Astrocyte (in vitro differentiated cells and primary cell): ENCODE measurements around the gene TEC. TPM values are rescaled to one million over a fixed set of nuclear protein-coding genes. Genes with fewer than 3 reads are reported as not detected.

Experiments
- DNase-seq: peaks from one replicate; pipeline ENCODE4 v3.0.0-alpha.2; 2010; ENCODE audit warnings: low read depth
- FAIRE-seq: peaks from 2 replicates; lab custom pipeline; 2011; peaks lifted over from hg19 to GRCh38; lab: Jason Lieb, UNC
- H2AFZ ChIP-seq: 2 replicates; pipeline ENCODE4 v1.6.0; 2012; ENCODE audit warnings: low read depth, low read length, inconsistent platforms
- H3K27ac ChIP-seq: 2 replicates; pipeline ENCODE4 v1.5.1; 2011; ENCODE audit warnings: low read depth, low read length, inconsistent platforms
- H3K27me3 ChIP-seq: 2 replicates; pipeline ENCODE4 v1.6.0; 2011; ENCODE audit warnings: low read length, inconsistent platforms; ENCODE audit not compliant: insufficient read depth
- H3K36me3 ChIP-seq: 2 replicates; pipeline ENCODE4 v1.5.1; 2011; ENCODE audit warnings: low read length, inconsistent platforms; ENCODE audit not compliant: insufficient read depth
- H3K4me1 ChIP-seq: 2 replicates; pipeline ENCODE4 v1.5.1; 2011; ENCODE audit warnings: low read length, inconsistent platforms; ENCODE audit not compliant: insufficient read depth
- H3K4me2 ChIP-seq: 2 replicates; pipeline ENCODE4 v1.6.0; 2012; ENCODE audit warnings: low read length, inconsistent platforms
- H3K4me3 ChIP-seq: 2 replicates; pipeline ENCODE4 v1.5.1; 2011; ENCODE audit warnings: low read depth, mild to moderate bottlenecking, low read length, inconsistent platforms; ENCODE audit not compliant: insufficient read depth
- H3K79me2 ChIP-seq: 2 replicates; pipeline ENCODE4 v1.6.0; 2012; ENCODE audit warnings: mild to moderate bottlenecking, low read length, inconsistent platforms; ENCODE audit not compliant: insufficient read depth
- H3K9ac ChIP-seq: 2 replicates; pipeline ENCODE4 v1.6.0; 2012; ENCODE audit warnings: mild to moderate bottlenecking, low read length, inconsistent platforms
- H3K9me3 ChIP-seq: 2 replicates; pipeline ENCODE4 v1.5.1; 2012; ENCODE audit warnings: low read depth, mild to moderate bottlenecking, low read length, inconsistent platforms; ENCODE audit not compliant: insufficient read depth
- H4K20me1 ChIP-seq: 2 replicates; pipeline ENCODE4 v1.6.0; 2012; ENCODE audit warnings: low read length, inconsistent platforms; ENCODE audit not compliant: insufficient read depth
- H3K27ac Mint-ChIP-seq: one replicate; pipeline ENCODE4 v1.8.0; 2021; ENCODE audit warnings: mild to moderate bottlenecking, mixed read lengths; ENCODE audit not compliant: unreplicated experiment
- H3K27me3 Mint-ChIP-seq: one replicate; pipeline ENCODE4 v1.8.0; 2021; ENCODE audit warnings: low read depth, mixed read lengths; ENCODE audit not compliant: unreplicated experiment
- H3K36me3 Mint-ChIP-seq: one replicate; pipeline ENCODE4 v1.8.0; 2021; ENCODE audit warnings: low read depth, mixed read lengths; ENCODE audit not compliant: unreplicated experiment
- H3K4me1 Mint-ChIP-seq: one replicate; pipeline ENCODE4 v1.8.0; 2021; ENCODE audit warnings: low read depth, mixed read lengths; ENCODE audit not compliant: unreplicated experiment
- H3K4me3 Mint-ChIP-seq: one replicate; pipeline ENCODE4 v1.8.0; 2021; ENCODE audit warnings: mild to moderate bottlenecking, moderate library complexity, mixed read lengths; ENCODE audit not compliant: unreplicated experiment
- H3K9me3 Mint-ChIP-seq: one replicate; pipeline ENCODE4 v1.8.0; 2021; ENCODE audit warnings: mild to moderate bottlenecking, mixed read lengths; ENCODE audit not compliant: unreplicated experiment
- CTCF ChIP-seq: IDR thresholded peaks from 2 replicates; pipeline ENCODE4 v1.5.1; 2011; ENCODE audit warnings: low read depth, mild to moderate bottlenecking, inconsistent platforms, low read length, moderate library complexity; ENCODE audit not compliant: insufficient read depth
- EZH2 ChIP-seq: IDR thresholded peaks from 2 replicates; pipeline ENCODE4 v1.6.1; 2012; ENCODE audit warnings: mild to moderate bottlenecking, low read length, inconsistent platforms; ENCODE audit not compliant: insufficient read depth
- total RNA-seq: library from RNA; stranded (reverse); gene quantifications from 2 replicates; pipeline ENCODE4 v1.2.1, GENCODE V29; 2021

The TEC gene
- total RNA-seq, 1 donor from 2014 or later = 0.61 TPM

- no peak overlapping the region for H3K4me3 Mint-ChIP-seq
- H3K4me2 ChIP-seq = no peak overlapping the region
- H3K9ac ChIP-seq = no peak overlapping the region
- H3K36me3 Mint-ChIP-seq = peaks cover 5% of the 10 kb centered on the region
- no peak for FAIRE-seq
- peak; percentile 53 for TF ChIP-seq CTCF
- no peak for TF ChIP-seq EZH2
- H3K27ac ChIP-seq = no peak overlapping the region
- H3K27me3 ChIP-seq = no peaks in the 10 kb centered on the region
- H3K4me3 ChIP-seq = no peak overlapping the region
- H3K27me3 Mint-ChIP-seq = no peaks in the 10 kb centered on the region
- H3K4me1 Mint-ChIP-seq = peaks cover 11% of the 10 kb centered on the region
- H3K4me1 ChIP-seq = no peaks in the 10 kb centered on the region
- H3K9me3 ChIP-seq = no peaks in the 10 kb centered on the region
- no peaks in the 10 kb centered on the region for H3K36me3 ChIP-seq
- H4K20me1 ChIP-seq = no peaks in the 10 kb centered on the region
- no peak overlapping the region for H3K27ac Mint-ChIP-seq
- no peak overlapping the region for H2AFZ ChIP-seq
- peak; percentile 14 for DNase-seq
- H3K79me2 ChIP-seq = no peaks in the 10 kb centered on the region
- H3K9me3 Mint-ChIP-seq = no peaks in the 10 kb centered on the region
Observed at GRCh38 chr4:48141048-48141447, 128.6 kb downstream of the TEC start.

GRCh38 chr4:48139691-48140090 lies 129.9 kb downstream of the TEC start:
- no peak overlapping the region for H2AFZ ChIP-seq
- no peak overlapping the region for H3K9ac ChIP-seq
- Mint-ChIP-seq H3K4me3 (no peak overlapping the region), H3K27me3 (no peaks in the 10 kb centered on the region), H3K36me3 (peaks cover 5% of the 10 kb centered on the region), H3K9me3 (no peaks in the 10 kb centered on the region), H3K4me1 (peaks cover 11% of the 10 kb centered on the region), H3K27ac (peak overlapping the region; percentile 50)
- no peaks in the 10 kb centered on the region for H3K79me2 ChIP-seq
- no peaks in the 10 kb centered on the region for H4K20me1 ChIP-seq
- DNase-seq = no peak
- no peak overlapping the region for H3K27ac ChIP-seq
- no peak for FAIRE-seq
- H3K27me3 ChIP-seq = no peaks in the 10 kb centered on the region
- no peaks in the 10 kb centered on the region for H3K36me3 ChIP-seq
- no peaks in the 10 kb centered on the region for H3K9me3 ChIP-seq
- TF ChIP-seq EZH2 = no peak
- no peak for TF ChIP-seq CTCF
- H3K4me1 ChIP-seq = no peaks in the 10 kb centered on the region
- H3K4me3 ChIP-seq = no peak overlapping the region
- H3K4me2 ChIP-seq = no peak overlapping the region

- no peaks in the 10 kb centered on the region for H3K79me2 ChIP-seq
- no peak overlapping the region for H3K27ac Mint-ChIP-seq
- no peaks in the 10 kb centered on the region for H3K27me3 Mint-ChIP-seq
- DNase-seq = no peak
- H3K9me3 ChIP-seq = no peaks in the 10 kb centered on the region
- H3K9me3 Mint-ChIP-seq = no peaks in the 10 kb centered on the region
- H4K20me1 ChIP-seq = no peaks in the 10 kb centered on the region
- TF ChIP-seq CTCF (no peak), EZH2 (no peak)
- no peaks in the 10 kb centered on the region for H3K36me3 ChIP-seq
- H2AFZ ChIP-seq = no peak overlapping the region
- no peak overlapping the region for H3K4me3 ChIP-seq
- no peak overlapping the region for H3K27ac ChIP-seq
- H3K4me1 ChIP-seq = no peaks in the 10 kb centered on the region
- H3K4me1 Mint-ChIP-seq = peaks cover 11% of the 10 kb centered on the region
- no peaks in the 10 kb centered on the region for H3K27me3 ChIP-seq
- FAIRE-seq = no peak
- no peak overlapping the region for H3K4me2 ChIP-seq
- no peak overlapping the region for H3K4me3 Mint-ChIP-seq
- no peak overlapping the region for H3K9ac ChIP-seq
- H3K36me3 Mint-ChIP-seq = peaks cover 5% of the 10 kb centered on the region
Observed at GRCh38 chr4:48138936-48139335, 130.7 kb downstream of the TEC start.
